Activated CD8-positive, alpha-beta memory T cell treated with anti-CD3 and anti-CD28 coated beads for 36 hours (primary cell): ENCODE data around the gene FBXO8. TPM values are rescaled to one million over a fixed set of nuclear protein-coding genes. Genes with fewer than 3 reads are reported as not detected.
"Not testable (repeated sequence)": the region's sequence is repeated elsewhere in the genome, so short reads cannot be mapped to it uniquely, and the experiment has no call there.

Experiments
- CTCF ChIA-PET: fragments of 350-600 bp; sonication (Branson Sonifier 250); formaldehyde crosslinking; loops from one replicate; lab custom pipeline; 2021; ENCODE audit warnings: antibody characterized with exemption; lab: Charles Lee
- POLR2A ChIA-PET: fragments of 350-600 bp; sonication (Branson Sonifier 250); formaldehyde crosslinking; loops from one replicate; lab custom pipeline; 2021; ENCODE audit warnings: antibody characterized with exemption; lab: Charles Lee
- total RNA-seq, 2 experiments: library from RNA; stranded (reverse); gene quantifications; one replicate each; pipeline ENCODE4 v1.2.3, GENCODE V29; 2021

Gene FBXO8
- total RNA-seq: 10 to 100 TPM; 17.8 to 18.3 TPM

GRCh38 chr4:174283507-174284471 lies at the start of gene FBXO8, which contains the start of gene CEP44:
FBXO8 (minus strand) TSS chr4:174283667; CDS start chr4:174263092, 20,575 bp downstream.
CEP44 (plus strand) TSS chr4:174283911; CDS start chr4:174299122, 15,211 bp downstream.
- ChIA-PET CTCF (interaction anchor here (0.6 kb wide), 1 partner anchor 14 kb away, joined by 4 read pairs; no protein-coding TSS in a partner anchor), POLR2A (no interaction called here)

- POLR2A ChIA-PET: no interaction called here
These were observed 49.5 kb upstream of the FBXO8 start for GRCh38 chr4:174332741-174333493.

GRCh38 chr4:174324725-174325124 lies 41.3 kb upstream of the FBXO8 start:
- CTCF ChIA-PET: no interaction called here
- POLR2A ChIA-PET: no interaction called here

More at GRCh38 chr4:174332741-174333493, 49.5 kb upstream of the FBXO8 start:
- CTCF ChIA-PET: no interaction called here

GRCh38 chr4:174324236-174324635 lies 40.8 kb upstream of the FBXO8 start:
- POLR2A ChIA-PET: no interaction called here
- CTCF ChIA-PET: no interaction called here

GRCh38 chr4:174320494-174321199 lies 37.2 kb upstream of the FBXO8 start:
- CTCF ChIA-PET: no interaction called here
- POLR2A ChIA-PET: no interaction called here

GRCh38 chr4:174318829-174319764 lies 35.6 kb upstream of the FBXO8 start:
- POLR2A ChIA-PET: interaction anchor here (0.7 kb wide), 1 partner anchor 9 kb away, joined by 3 read pairs; no protein-coding TSS in a partner anchor
- CTCF ChIA-PET: interaction anchor here (0.9 kb wide), 1 partner anchor 101 kb away, joined by 3 read pairs; no protein-coding TSS in a partner anchor

- CTCF ChIA-PET: no interaction called here
- POLR2A ChIA-PET: no interaction called here
These were observed 34.1 kb upstream of the FBXO8 start for GRCh38 chr4:174317531-174317930.

GRCh38 chr4:174316954-174317353 lies 33.5 kb upstream of the FBXO8 start:
- CTCF ChIA-PET: no interaction called here
- POLR2A ChIA-PET: no interaction called here

GRCh38 chr4:174316546-174316945 lies 33.1 kb upstream of the FBXO8 start:
- POLR2A ChIA-PET: no interaction called here
- CTCF ChIA-PET: no interaction called here

GRCh38 chr4:174314770-174315169 lies 31.3 kb upstream of the FBXO8 start:
- ChIA-PET POLR2A (no interaction called here), CTCF (no interaction called here)

GRCh38 chr4:174314274-174314673 lies 30.8 kb upstream of the FBXO8 start:
- CTCF ChIA-PET: no interaction called here
- POLR2A ChIA-PET: no interaction called here

GRCh38 chr4:174312993-174313392 lies 29.5 kb upstream of the FBXO8 start:
- POLR2A ChIA-PET: no interaction called here
- CTCF ChIA-PET: no interaction called here

- ChIA-PET CTCF (no interaction called here), POLR2A (no interaction called here)
These were observed 24.2 kb upstream of the FBXO8 start for GRCh38 chr4:174307694-174308093.

- CTCF ChIA-PET: no interaction called here
- POLR2A ChIA-PET: no interaction called here
These were observed 22.5 kb upstream of the FBXO8 start for GRCh38 chr4:174305961-174306360.

- ChIA-PET CTCF (no interaction called here), POLR2A (no interaction called here)
These were observed 21.2 kb upstream of the FBXO8 start for GRCh38 chr4:174304664-174305063.

- ChIA-PET POLR2A (no interaction called here), CTCF (no interaction called here)
These were observed 20.2 kb upstream of the FBXO8 start for GRCh38 chr4:174303687-174304086.

GRCh38 chr4:174295142-174295541 lies 11.7 kb upstream of the FBXO8 start:
- POLR2A ChIA-PET: not testable (repeated sequence)

GRCh38 chr4:174294641-174295040 lies 11.2 kb upstream of the FBXO8 start:
- CTCF ChIA-PET, POLR2A ChIA-PET: not testable (repeated sequence)

More at GRCh38 chr4:174295142-174295541, 11.7 kb upstream of the FBXO8 start:
- CTCF ChIA-PET: not testable (repeated sequence)
